ENCODE measurements around the gene TLE4.
"Not testable (repeated sequence)": the region's sequence is repeated elsewhere in the genome, so short reads cannot be mapped to it uniquely, and the experiment has no call there.

Gene TLE4

GRCh38 chr9:79744521-79744920, 172.8 kb downstream of the TLE4 start:
- no peak for DNase-seq

GRCh38 chr9:79745752-79746336, 174.1 kb downstream of the TLE4 start:
- DNase-seq = no peak

GRCh38 chr9:79751895-79752466, 180.2 kb downstream of the TLE4 start:
- DNase-seq = not testable (repeated sequence)

- no peak for DNase-seq
Observed at GRCh38 chr9:79756414-79756813, 184.6 kb downstream of the TLE4 start.

- DNase-seq = no peak
Observed at GRCh38 chr9:79757074-79757473, 185.3 kb downstream of the TLE4 start.

GRCh38 chr9:79757881-79758669, 186.3 kb downstream of the TLE4 start:
- no peak for DNase-seq

GRCh38 chr9:79759460-79759859, 187.7 kb downstream of the TLE4 start:
- DNase-seq = no peak

- DNase-seq = no peak
Observed at GRCh38 chr9:79762070-79762469, 190.3 kb downstream of the TLE4 start.

GRCh38 chr9:79763671-79764285, 192.0 kb downstream of the TLE4 start:
- no peak for DNase-seq

GRCh38 chr9:79764374-79764773, 192.6 kb downstream of the TLE4 start:
- DNase-seq = no peak

GRCh38 chr9:79765466-79765865, 193.7 kb downstream of the TLE4 start:
- DNase-seq = no peak

GRCh38 chr9:79766091-79766490, 194.3 kb downstream of the TLE4 start:
- no peak for DNase-seq

GRCh38 chr9:79768194-79768593, 196.4 kb downstream of the TLE4 start:
- no peak for DNase-seq

GRCh38 chr9:79769476-79770275, 197.9 kb downstream of the TLE4 start:
- DNase-seq = no peak

- no peak for DNase-seq
Observed at GRCh38 chr9:79774356-79774755, 202.6 kb downstream of the TLE4 start.
